Heart left ventricle (tissue), 16 donors: ENCODE data around the gene TBPL2. TPM values are rescaled to one million over a fixed set of nuclear protein-coding genes. Genes with fewer than 3 reads are reported as not detected.
"Not testable (repeated sequence)": the region's sequence is repeated elsewhere in the genome, so short reads cannot be mapped to it uniquely, and the experiment has no call there.

Source experiments
- ATAC-seq, 4 donors: fragments of 200-7000 bp; cut with Tn5 transposase; one replicate each; pipeline ENCODE4 v1.9.1; 2020 to 2022; ENCODE audit warnings: moderate library complexity in 4 of 4, mild to moderate bottlenecking in 3 of 4, moderate number of reproducible peaks in 1 of 4
- DNase-seq, 5 donors: peaks; one replicate each; pipeline ENCODE4 v3.0.0-alpha.2; 2020
- H3K27ac ChIP-seq, 12 donors: fragments of 200-600 bp; sonication (generic) in 4 of 12; one replicate each; pipeline versions ENCODE4 v1.5.0 to v1.8.0; 2016 to 2022; ENCODE audit warnings: mild to moderate bottlenecking in 2 of 12
- H3K27me3 ChIP-seq, 9 donors: fragments of 200-600 bp; sonication (generic) in 2 of 9; one replicate each; pipeline versions ENCODE4 v1.5.1 to v1.8.0; 2016 to 2022; ENCODE audit warnings: mild to moderate bottlenecking in 3 of 9
- H3K36me3 ChIP-seq, 9 donors: fragments of 200-600 bp; sonication (generic) in 2 of 9; one replicate each; pipeline versions ENCODE4 v1.5.0 to v1.8.0; 2018 to 2022; ENCODE audit warnings: mild to moderate bottlenecking in 2 of 9
- H3K4me1 ChIP-seq, 12 donors: fragments of 200-600 bp; sonication (generic) in 4 of 12; one replicate each; pipeline versions ENCODE4 v1.5.0 to v1.8.0; 2016 to 2022; ENCODE audit warnings: mild to moderate bottlenecking in 3 of 12
- H3K4me3 ChIP-seq, 12 donors: fragments of 200-600 bp; sonication (generic) in 4 of 12; one replicate each; pipeline versions ENCODE4 v1.5.0 to v1.8.0; 2017 to 2022; ENCODE audit warnings: mild to moderate bottlenecking in 9 of 12, moderate library complexity in 4 of 12
- H3K9me3 ChIP-seq, 12 donors: fragments of 200-600 bp; sonication (generic) in 4 of 12; one replicate each; pipeline versions ENCODE4 v1.5.0 to v1.8.0; 2016 to 2022; ENCODE audit warnings: mild to moderate bottlenecking in 1 of 12
- POLR2A ChIP-seq, 2 donors: fragments of 450-650 bp; IDR thresholded peaks; one replicate each; pipeline ENCODE4 v1.6.1; 2017; ENCODE audit warnings: antibody characterized with exemption in 2 of 2, mild to moderate bottlenecking in 2 of 2, moderate library complexity in 2 of 2
- WGBS, 4 donors: extraction: QIAGEN DNeasy Blood & Tissue Kit in 2 of 4; methylation state at CpG; one replicate each; pipeline versions ENCODE4 v1.1.5 to v1.1.7; 2013 to 2018; 5-methylcytosine and 5-hydroxymethylcytosine counted together
- intact Hi-C, 10 donors: fragments of 100-400 bp; cut with DNase I; formaldehyde crosslinking; loops; one replicate each; pipeline versions ENCODE4 v1.11.1 to v1.14.2; 2022
- polyA plus RNA-seq, 2 donors: library from polyadenylated mRNA; stranded (reverse); fragments of 200-250 nt; gene quantifications; one replicate each; pipeline ENCODE4 v1.2.3, GENCODE V29; 2013
- total RNA-seq, 9 donors: library from RNA; depleted of rRNA in 2 of 9; stranded (reverse); fragments of >200 nt in 2 of 9; fragmentation: NEBNext Ultra II Directional in 3 of 9; extraction: Animal tissue kit (Norgen Biotek cat#: 25700) in 3 of 9; gene quantifications; one replicate each; pipeline versions ENCODE4 v1.1.0 to v1.2.4, GENCODE V29; 2016 to 2023
- TF ChIP-seq, protein P1 (sequence below), 12 donors: fragments of 200-600 bp; sonication (generic) in 4 of 12; IDR thresholded peaks; one replicate each; pipeline versions ENCODE4 v1.5.0 to v1.8.0; 2018 to 2022; ENCODE audit warnings: antibody characterized with exemption in 12 of 12, mild to moderate bottlenecking in 5 of 12
- donor health status: ischemic (EF 13 %, LVEDD 7.1; RV severe dilation, severe dysfunction).
- donor health status: healthy with polysubstance abuse.
- donor health status: DM: no; HTN: yes; CAD: no.
- donor health status: DM: no; HTN: no; CAD: no.
- donor health status: ischemic (EF 25% LVEDD 6.9; RV normal size, moderate dysfunction).
- donor health status: ischemic (EF 25% LVEDD 5.7; RV mildly dilated, moderate dysfunction).
- donor health status: healthy.
- donor health status: DM: yes; HTN: yes; CAD: no.
- donor health status: ischemic (EF 35%, LVEDD 5.7; RV mildly dilated, moderate dysfunction).
- donor health status: nonischemic (EF 11% LVEDD 7.7; RV severe dilation, severe dysfunction).
- donor health status: DM: yes; HTN: yes; CAD: no.
- donor health status: PGD.
- donor health status: ischemic (EF 29% LVEDD 5.4; RV normal size, mild dysfunction).
- donor health status: nonischemic (EF 23%, LVEDD 6.1; RV moderate dilation, normal function).

Gene TBPL2
- total and polyA plus RNA-seq, 11 donors, result not detected

- Histone ChIP-seq H3K36me3 (no peaks in the 10 kb centered on the region), H3K4me1 (peaks cover 0 to 12% (median 0%) of the 10 kb centered on the region in 12 donors), H3K9me3 (no peaks in the 10 kb centered on the region), H3K27me3 (no peaks in the 10 kb centered on the region), H3K27ac (peak overlapping the region in 5 of 12 donors; percentile 40 to 64 (median 45)), H3K4me3 (no peak overlapping the region)
- TF ChIP-seq, protein P1, sequence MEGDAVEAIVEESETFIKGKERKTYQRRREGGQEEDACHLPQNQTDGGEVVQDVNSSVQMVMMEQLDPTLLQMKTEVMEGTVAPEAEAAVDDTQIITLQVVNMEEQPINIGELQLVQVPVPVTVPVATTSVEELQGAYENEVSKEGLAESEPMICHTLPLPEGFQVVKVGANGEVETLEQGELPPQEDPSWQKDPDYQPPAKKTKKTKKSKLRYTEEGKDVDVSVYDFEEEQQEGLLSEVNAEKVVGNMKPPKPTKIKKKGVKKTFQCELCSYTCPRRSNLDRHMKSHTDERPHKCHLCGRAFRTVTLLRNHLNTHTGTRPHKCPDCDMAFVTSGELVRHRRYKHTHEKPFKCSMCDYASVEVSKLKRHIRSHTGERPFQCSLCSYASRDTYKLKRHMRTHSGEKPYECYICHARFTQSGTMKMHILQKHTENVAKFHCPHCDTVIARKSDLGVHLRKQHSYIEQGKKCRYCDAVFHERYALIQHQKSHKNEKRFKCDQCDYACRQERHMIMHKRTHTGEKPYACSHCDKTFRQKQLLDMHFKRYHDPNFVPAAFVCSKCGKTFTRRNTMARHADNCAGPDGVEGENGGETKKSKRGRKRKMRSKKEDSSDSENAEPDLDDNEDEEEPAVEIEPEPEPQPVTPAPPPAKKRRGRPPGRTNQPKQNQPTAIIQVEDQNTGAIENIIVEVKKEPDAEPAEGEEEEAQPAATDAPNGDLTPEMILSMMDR (IDR thresholded peaks at IDR 0.05), result no peak
- no peak for TF ChIP-seq POLR2A (IDR thresholded peaks at IDR 0.05)
- intact Hi-C loops, result no loop called here
- peak in 4 of 5 donors; percentile 28 to 74 (median 57) for DNase-seq
- peak; percentile 84 to 94 (median 88) for ATAC-seq
- 36 to 58% (median 46%) methylated on average over 4 of the region's 4 CpGs for WGBS, 4 donors
Observed at GRCh38 chr14:55477680-55478079, 37.3 kb upstream of the TBPL2 start.

GRCh38 chr14:55476448-55476847 is 36.0 kb upstream of the TBPL2 start:
- ATAC-seq, H3K36me3 ChIP-seq, intact Hi-C loops, H3K9me3 ChIP-seq, H3K4me3 ChIP-seq, H3K27me3 ChIP-seq, DNase-seq: not testable (repeated sequence)
- Histone ChIP-seq H3K4me1 (peaks cover 0 to 12% (median 0%) of the 10 kb centered on the region in 12 donors), H3K27ac (peak overlapping the region in 1 of 12 donors; percentile 43)
- WGBS, 4 donors, result 83 to 99% (median 89%) methylated on average over 3 of the region's 3 CpGs

- intact Hi-C loops, result no loop called here
- H3K4me3 ChIP-seq, result no peak overlapping the region
- no peak for TF ChIP-seq POLR2A (IDR thresholded peaks at IDR 0.05)
- TF ChIP-seq, protein P1 (IDR thresholded peaks at IDR 0.05), result no peak
- H3K27ac ChIP-seq, result no peak overlapping the region
- no peaks in the 10 kb centered on the region for H3K27me3 ChIP-seq
- 72 to 84% (median 76%) methylated on average over 7 of the region's 7 CpGs for WGBS, 4 donors
- peaks cover 0 to 12% (median 0%) of the 10 kb centered on the region in 12 donors for H3K4me1 ChIP-seq
- no peak for ATAC-seq
- peaks cover 0 to 3% (median 0%) of the 10 kb centered on the region in 12 donors for H3K9me3 ChIP-seq
- no peak for DNase-seq
- no peaks in the 10 kb centered on the region for H3K36me3 ChIP-seq
Observed at GRCh38 chr14:55473786-55474185, 33.4 kb upstream of the TBPL2 start.

DNA sequence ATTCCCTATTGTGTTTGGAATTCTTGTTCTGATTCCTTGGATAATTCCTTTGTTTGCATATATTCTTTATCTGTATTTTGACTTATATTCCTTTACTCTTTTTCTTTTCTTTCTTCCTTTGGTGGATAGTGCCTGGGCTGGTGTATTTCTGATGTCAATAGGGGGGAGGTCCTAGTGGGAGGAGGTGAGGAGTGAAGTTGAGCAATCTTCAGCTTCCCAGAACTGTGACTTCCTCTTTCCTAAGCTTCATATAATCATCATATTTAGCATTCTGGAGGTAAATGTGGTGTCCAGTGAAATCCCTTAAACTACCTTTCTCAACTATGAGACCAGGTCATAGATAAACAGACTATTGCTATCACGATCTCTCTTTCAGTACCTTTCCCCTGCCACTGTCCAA is 29.6 kb upstream of the TBPL2 start:
- Histone ChIP-seq H3K36me3 (no peaks in the 10 kb centered on the region), H3K27me3 (no peaks in the 10 kb centered on the region), H3K4me1 (no peaks in the 10 kb centered on the region), H3K27ac (no peak overlapping the region), H3K9me3 (peaks cover 0 to 10% (median 0%) of the 10 kb centered on the region in 12 donors), H3K4me3 (no peak overlapping the region)
- TF ChIP-seq, protein P1 (IDR thresholded peaks at IDR 0.05), result no peak
- no peak for TF ChIP-seq POLR2A (IDR thresholded peaks at IDR 0.05)
- intact Hi-C loops, result no loop called here
- 88 to 98% (median 94%) methylated on average over 1 of the region's 1 CpG for WGBS, 4 donors
- no peak for ATAC-seq
- DNase-seq, result no peak

- TF ChIP-seq POLR2A (IDR thresholded peaks at IDR 0.05), result no peak
- TF ChIP-seq, protein P1 (IDR thresholded peaks at IDR 0.05), result no peak
- Histone ChIP-seq H3K4me3 (no peak overlapping the region), H3K27me3 (no peaks in the 10 kb centered on the region), H3K36me3 (no peaks in the 10 kb centered on the region), H3K27ac (no peak overlapping the region), H3K9me3 (peaks cover 0 to 10% (median 0%) of the 10 kb centered on the region in 12 donors), H3K4me1 (no peaks in the 10 kb centered on the region)
- intact Hi-C loops, result loop anchor here in 1 of 10 donors (10.0 kb wide), 1 partner anchor 97 kb away; no protein-coding TSS in a partner anchor
- no peak for DNase-seq
- 80 to 95% (median 92%) methylated on average over 7 of the region's 7 CpGs for WGBS, 4 donors
- no peak for ATAC-seq
Observed at GRCh38 chr14:55467307-55467706, 26.9 kb upstream of the TBPL2 start.
